ENCODE data around the gene PDCD5. TPM values are rescaled to one million over a fixed set of nuclear protein-coding genes. Genes with fewer than 3 reads are reported as not detected.

The PDCD5 gene
- 93.4 and 235 TPM in 2 replicates for total RNA-seq

GRCh38 chr19:32580901-32581704, at the start of gene PDCD5:
PDCD5 (plus strand) TSS chr19:32581190; CDS start chr19:32581262, 72 bp downstream.

Other genes starting within 250 kb of the PDCD5 start
- gene ZNF507, start 235.6 kb upstream of the PDCD5 start, total RNA-seq = 7.2 and 9.9 TPM in 2 replicates
- 9.5 and 40.2 TPM in 2 replicates for gene DPY19L3, start 175.4 kb upstream of the PDCD5 start, total RNA-seq
- gene ANKRD27, start 94.0 kb downstream of the PDCD5 start, total RNA-seq = 16.6 and 21.2 TPM in 2 replicates
- 0.51 TPM in 1 of 2 replicates, not detected in the other for gene RGS9BP, start 94.7 kb downstream of the PDCD5 start, total RNA-seq
- gene NUDT19, start 110.6 kb downstream of the PDCD5 start, total RNA-seq = 11.9 and 13.6 TPM in 2 replicates
- not detected in 2 replicates for gene TDRD12, start 138.6 kb downstream of the PDCD5 start, total RNA-seq